SU-DHL-6 (cell line): ENCODE measurements around the gene CCDC167.

Experiments used
- H2AFZ ChIP-seq: fragments of 200-600 bp; sonication (generic); 2 replicates; pipeline ENCODE4 v1.6.1; 2014; ENCODE audit warnings: low read depth, mild to moderate bottlenecking, moderate library complexity, mixed read lengths, antibody characterized with exemption, low read length; ENCODE audit not compliant: severe bottlenecking
- H3F3A ChIP-seq: fragments of 200-600 bp; shearing (Covaris generic); 2 replicates; pipeline ENCODE4 v1.6.0; 2016; ENCODE audit warnings: antibody characterized with exemption, mild to moderate bottlenecking; ENCODE audit not compliant: insufficient read depth
- H3K27ac ChIP-seq: fragments of 200-600 bp; sonication (generic); 2 replicates; pipeline ENCODE4 v1.5.1; 2016; ENCODE audit warnings: low read depth, mild to moderate bottlenecking, low read length, moderate library complexity, mixed read lengths
- H3K27me3 ChIP-seq: fragments of 200-600 bp; sonication (generic), shearing (Covaris generic); 2 replicates; pipeline ENCODE4 v1.6.0; 2014; ENCODE audit warnings: mild to moderate bottlenecking, low read length
- H3K36me3 ChIP-seq: fragments of 200-600 bp; sonication (generic); 2 replicates; pipeline ENCODE4 v1.6.1; 2014; ENCODE audit warnings: mild to moderate bottlenecking, low read length, mixed read lengths
- H3K4me2 ChIP-seq: fragments of 300-600, 200-600 bp; shearing (Covaris generic), sonication (generic); 2 replicates; pipeline ENCODE4 v1.6.0; 2014; ENCODE audit warnings: low read length, low read depth, mild to moderate bottlenecking; ENCODE audit not compliant: poor library complexity, severe bottlenecking
- H3K4me3 ChIP-seq: fragments of 200-600 bp; sonication (generic); 2 replicates; pipeline ENCODE4 v1.5.1; 2014; ENCODE audit warnings: antibody characterized with exemption, low read length, mild to moderate bottlenecking, mixed read lengths; ENCODE audit not compliant: insufficient read depth, poor library complexity, severe bottlenecking
- H3K79me2 ChIP-seq: fragments of 200-600 bp; sonication (generic); 2 replicates; pipeline ENCODE4 v1.6.1; 2014; ENCODE audit warnings: mild to moderate bottlenecking, low read length, moderate library complexity; ENCODE audit not compliant: insufficient read depth
- H3K9ac ChIP-seq: fragments of 200-600 bp; sonication (generic); 2 replicates; pipeline ENCODE4 v1.7.0; 2014; ENCODE audit warnings: mild to moderate bottlenecking, low read length
- H3K9me2 ChIP-seq: fragments of 200-600 bp; sonication (generic); replicated peaks from 2 replicates; pipeline ENCODE4 v1.6.1; 2014; ENCODE audit warnings: low read length; ENCODE audit not compliant: insufficient read depth
- H3K9me3 ChIP-seq: fragments of 200-600 bp; sonication (generic); 2 replicates; pipeline ENCODE4 v1.6.1; 2014; ENCODE audit warnings: low read length, mixed read lengths; ENCODE audit not compliant: insufficient read depth
- H4K20me1 ChIP-seq: fragments of 200-600 bp; sonication (generic); 2 replicates; pipeline ENCODE4 v1.6.1; 2014; ENCODE audit warnings: low read depth, mild to moderate bottlenecking, antibody characterized with exemption, low read length, moderate library complexity, mixed read lengths
- EZH2phosphoT487 ChIP-seq: fragments of 200-600 bp; sonication (generic), shearing (Covaris generic); conservative IDR thresholded peaks from 2 replicates; pipeline ENCODE4 v1.6.1; 2018; ENCODE audit warnings: mild to moderate bottlenecking, antibody characterized with exemption, low read length, moderate library complexity, mixed read lengths
- TF ChIP-seq, protein P1 (sequence below): fragments of 200-600 bp; sonication (generic); IDR thresholded peaks from one replicate; pipeline ENCODE4 v1.5.1; 2017; ENCODE audit warnings: antibody characterized with exemption, mild to moderate bottlenecking, low read length, moderate library complexity; ENCODE audit not compliant: insufficient read depth, poor library complexity, severe bottlenecking

The CCDC167 gene

GRCh38 chr6:37516076-37516919, 16.6 kb upstream of the CCDC167 start:
- H3K27me3 ChIP-seq, result no peaks in the 10 kb centered on the region
- H3K4me3 ChIP-seq, result no peak overlapping the region
- no peak overlapping the region for H2AFZ ChIP-seq
- no peaks in the 10 kb centered on the region for H3K9me2 ChIP-seq
- no peak overlapping the region for H3K4me2 ChIP-seq
- no peak overlapping the region for H3K9ac ChIP-seq
- no peaks in the 10 kb centered on the region for H3K36me3 ChIP-seq
- no peak overlapping the region for H3K27ac ChIP-seq
- TF ChIP-seq, protein P1, sequence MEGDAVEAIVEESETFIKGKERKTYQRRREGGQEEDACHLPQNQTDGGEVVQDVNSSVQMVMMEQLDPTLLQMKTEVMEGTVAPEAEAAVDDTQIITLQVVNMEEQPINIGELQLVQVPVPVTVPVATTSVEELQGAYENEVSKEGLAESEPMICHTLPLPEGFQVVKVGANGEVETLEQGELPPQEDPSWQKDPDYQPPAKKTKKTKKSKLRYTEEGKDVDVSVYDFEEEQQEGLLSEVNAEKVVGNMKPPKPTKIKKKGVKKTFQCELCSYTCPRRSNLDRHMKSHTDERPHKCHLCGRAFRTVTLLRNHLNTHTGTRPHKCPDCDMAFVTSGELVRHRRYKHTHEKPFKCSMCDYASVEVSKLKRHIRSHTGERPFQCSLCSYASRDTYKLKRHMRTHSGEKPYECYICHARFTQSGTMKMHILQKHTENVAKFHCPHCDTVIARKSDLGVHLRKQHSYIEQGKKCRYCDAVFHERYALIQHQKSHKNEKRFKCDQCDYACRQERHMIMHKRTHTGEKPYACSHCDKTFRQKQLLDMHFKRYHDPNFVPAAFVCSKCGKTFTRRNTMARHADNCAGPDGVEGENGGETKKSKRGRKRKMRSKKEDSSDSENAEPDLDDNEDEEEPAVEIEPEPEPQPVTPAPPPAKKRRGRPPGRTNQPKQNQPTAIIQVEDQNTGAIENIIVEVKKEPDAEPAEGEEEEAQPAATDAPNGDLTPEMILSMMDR, result no peak
- no peak for TF ChIP-seq EZH2phosphoT487
- H3K9me3 ChIP-seq, result no peaks in the 10 kb centered on the region
- H3F3A ChIP-seq, result no peaks in the 10 kb centered on the region
- H4K20me1 ChIP-seq, result no peaks in the 10 kb centered on the region
- no peaks in the 10 kb centered on the region for H3K79me2 ChIP-seq

DNA sequence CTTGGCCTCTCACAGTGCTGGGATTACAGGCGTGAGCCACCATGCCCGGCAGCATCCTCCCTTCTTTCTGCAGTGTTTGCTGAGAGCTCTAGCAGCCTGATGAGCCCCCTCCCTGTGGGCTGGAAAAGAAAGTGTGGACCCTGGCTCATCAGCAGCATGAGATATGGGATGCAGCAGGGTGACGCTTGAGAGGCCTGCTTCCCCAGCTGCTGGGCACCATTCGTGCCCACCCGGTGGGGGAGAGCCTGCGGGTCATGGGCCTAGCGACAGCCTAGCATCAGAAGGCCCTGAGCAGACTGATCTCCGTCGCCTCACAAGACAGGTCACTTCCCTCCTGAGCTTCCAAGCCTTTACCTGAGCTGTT, 16.0 kb upstream of the CCDC167 start:
- Histone ChIP-seq H3K4me3 (no peak overlapping the region), H3K9ac (no peak overlapping the region), H3K79me2 (no peaks in the 10 kb centered on the region), H3K4me2 (no peak overlapping the region), H3F3A (no peaks in the 10 kb centered on the region), H4K20me1 (no peaks in the 10 kb centered on the region), H3K27me3 (no peaks in the 10 kb centered on the region), H2AFZ (no peak overlapping the region), H3K9me2 (no peaks in the 10 kb centered on the region), H3K27ac (no peak overlapping the region), H3K36me3 (no peaks in the 10 kb centered on the region), H3K9me3 (no peaks in the 10 kb centered on the region)
- TF ChIP-seq EZH2phosphoT487, result no peak
- TF ChIP-seq, protein P1, result no peak

GRCh38 chr6:37514837-37515236, 15.1 kb upstream of the CCDC167 start:
- Histone ChIP-seq H3K9me3 (no peaks in the 10 kb centered on the region), H3K27ac (no peak overlapping the region), H2AFZ (no peak overlapping the region), H3K4me3 (no peak overlapping the region), H3K9me2 (no peaks in the 10 kb centered on the region), H3K9ac (no peak overlapping the region), H4K20me1 (no peaks in the 10 kb centered on the region), H3K79me2 (no peaks in the 10 kb centered on the region), H3K4me2 (no peak overlapping the region), H3K27me3 (no peaks in the 10 kb centered on the region), H3K36me3 (no peaks in the 10 kb centered on the region), H3F3A (no peaks in the 10 kb centered on the region)
- no peak for TF ChIP-seq EZH2phosphoT487
- TF ChIP-seq, protein P1, result no peak
